GM18519 (cell line): ENCODE results near the gene ARL5A.
A peak's percentile ranks its signal among the peaks of the same experiment; 100 is the strongest.

Source experiments
- ATAC-seq: cut with Tn5 transposase; IDR thresholded peaks from one replicate; pipeline ENCODE4 v1.9.1; 2021; ENCODE audit warnings: mild to moderate bottlenecking, moderate library complexity; ENCODE audit not compliant: unreplicated experiment, low FRiP score

The ARL5A gene

DNA sequence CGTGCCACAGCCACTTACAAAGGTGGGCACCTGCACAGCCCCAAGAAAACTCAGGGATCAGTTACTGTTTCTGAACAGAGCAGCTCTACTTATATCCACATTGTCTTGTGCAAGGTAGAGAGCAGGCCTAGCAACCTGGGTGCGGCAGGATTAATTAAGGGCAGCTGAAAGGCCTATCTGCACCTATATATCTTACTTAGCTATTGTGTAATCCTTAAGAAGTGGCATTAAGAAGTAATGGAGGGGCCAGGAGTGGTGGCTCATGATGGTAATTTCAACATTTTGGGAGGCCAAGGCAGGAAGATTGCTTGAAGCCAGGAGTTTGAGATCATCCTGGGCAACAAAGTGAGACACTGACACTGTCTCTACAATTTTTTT, 12.8 kb upstream of the ARL5A start:
- ATAC-seq, result no peak

GRCh38 chr2:151840216-151841046, 12.2 kb upstream of the ARL5A start:
- ATAC-seq, result peak; percentile 98

DNA sequence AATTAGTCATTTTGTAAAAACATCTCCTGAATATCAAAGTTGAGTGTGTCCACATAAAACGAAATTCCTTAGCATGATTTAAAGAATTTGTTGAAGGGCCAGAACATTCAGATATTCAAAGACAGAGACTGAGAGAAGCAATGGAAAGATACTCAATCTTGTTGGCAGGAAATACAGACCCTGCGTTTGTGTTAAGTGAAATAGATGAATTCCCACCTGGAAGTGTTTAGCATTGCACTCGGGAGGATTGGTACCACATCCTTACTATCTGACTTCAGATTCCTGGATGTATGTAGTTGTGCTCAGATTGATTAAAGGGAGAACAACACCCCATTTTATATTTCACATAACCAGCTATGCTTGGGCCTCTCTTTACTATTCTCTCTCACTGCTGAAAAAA, 9.7 kb upstream of the ARL5A start:
- ATAC-seq, result no peak

DNA sequence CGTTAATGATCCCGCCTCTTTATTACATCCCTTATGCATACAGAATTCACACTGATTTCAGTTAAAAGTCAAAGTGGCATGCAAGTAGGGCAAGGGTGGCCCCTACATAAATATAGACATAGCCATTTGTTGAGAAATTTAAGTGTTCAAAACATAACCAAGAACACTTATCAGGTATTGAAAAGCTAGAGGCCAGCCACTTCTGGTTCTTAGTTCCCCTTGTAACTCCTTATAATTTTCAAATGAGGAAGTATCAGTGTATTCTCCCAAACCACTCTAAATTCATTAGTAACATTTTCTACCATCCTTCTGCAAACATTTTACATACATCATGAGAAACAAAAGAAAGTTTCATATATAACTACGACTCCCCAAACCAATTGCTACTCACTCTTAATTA, 5.8 kb upstream of the ARL5A start:
- peak; percentile 63 for ATAC-seq

- ATAC-seq, result no peak
These were observed 2.7 kb upstream of the ARL5A start for GRCh38 chr2:151830961-151831360.

DNA sequence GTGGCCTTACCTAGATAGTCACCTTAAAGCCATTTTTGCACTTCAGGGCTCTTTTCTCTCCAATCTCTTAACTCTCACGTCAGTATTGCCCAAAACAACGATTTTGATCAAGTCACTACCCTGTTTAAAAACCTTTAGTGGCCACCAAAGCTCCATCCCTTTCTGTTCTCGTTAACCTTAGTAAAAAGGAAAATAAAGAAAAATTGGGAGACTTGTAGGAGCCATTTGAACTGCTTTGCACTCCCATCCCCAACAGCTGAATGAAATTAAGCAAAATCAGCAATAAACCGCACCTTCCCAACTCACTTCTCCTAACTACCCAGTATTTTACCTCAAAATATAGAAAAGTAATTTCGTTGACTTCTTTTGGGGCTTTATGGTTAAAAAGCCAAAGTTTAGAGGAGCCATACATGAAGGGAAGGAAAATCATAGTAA, 686 bp upstream of the ARL5A start:
- ATAC-seq, result no peak

DNA sequence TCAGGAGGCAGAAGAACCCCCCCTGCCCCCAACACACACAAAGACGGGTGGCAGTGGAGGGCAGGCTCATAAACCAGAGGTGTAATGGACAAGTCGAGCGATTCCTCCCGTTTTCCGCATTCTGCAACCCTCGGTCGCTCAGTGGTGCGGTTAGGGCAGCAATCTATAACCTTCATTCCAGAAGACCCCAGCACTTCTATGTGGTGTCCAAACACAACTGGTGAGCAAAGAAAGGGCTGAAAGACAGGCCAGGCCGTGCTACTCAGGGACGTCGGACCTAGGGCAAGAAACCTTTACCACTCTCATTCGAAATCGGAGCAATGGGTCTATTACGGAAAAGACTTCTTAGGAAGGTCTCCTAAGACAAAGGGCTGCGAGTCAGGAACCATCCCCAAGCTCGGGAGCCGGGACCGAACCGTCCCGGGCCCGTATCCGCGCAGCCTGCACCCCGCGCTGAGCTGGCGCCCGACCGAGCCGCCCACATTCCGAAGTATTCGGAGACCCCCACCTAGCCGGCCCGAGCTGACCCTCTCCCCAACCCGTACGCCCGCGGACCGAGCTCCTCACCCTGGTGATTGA, 568 bp downstream of the ARL5A start:
- ATAC-seq, result no peak

GRCh38 chr2:151826737-151827157, 1.5 kb downstream of the ARL5A start:
- ATAC-seq, result no peak

GRCh38 chr2:151824886-151825285, 3.3 kb downstream of the ARL5A start:
- ATAC-seq, result no peak

- no peak for ATAC-seq
These were observed 4.6 kb downstream of the ARL5A start for GRCh38 chr2:151823651-151824050.

- ATAC-seq, result peak; percentile 66
These were observed 8.3 kb downstream of the ARL5A start for GRCh38 chr2:151819920-151820319.

DNA sequence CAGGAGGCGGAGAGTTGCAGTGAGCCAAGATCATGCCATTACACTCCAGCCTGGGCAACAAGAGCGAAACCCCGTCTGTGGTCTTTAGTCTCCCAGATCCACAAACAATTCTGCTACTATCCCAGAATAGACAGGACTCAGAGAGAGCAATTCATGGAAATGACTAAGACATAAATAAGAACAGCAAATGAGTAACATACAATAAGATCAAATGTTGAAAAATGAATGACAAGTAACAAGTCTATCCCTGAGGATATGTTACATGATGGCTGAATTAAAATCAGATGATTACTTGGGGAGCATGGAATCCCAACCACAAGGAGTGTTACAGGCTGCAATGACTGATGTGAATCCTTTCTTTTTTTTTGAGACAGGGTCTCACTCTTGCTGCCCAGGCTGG, 10.3 kb downstream of the ARL5A start:
- ATAC-seq, result no peak

- ATAC-seq, result no peak
These were observed 11.4 kb downstream of the ARL5A start for GRCh38 chr2:151816843-151817242.

GRCh38 chr2:151815821-151816489, 12.3 kb downstream of the ARL5A start:
- no peak for ATAC-seq

GRCh38 chr2:151810489-151810888, 17.7 kb downstream of the ARL5A start:
- ATAC-seq, result no peak

GRCh38 chr2:151809073-151809383, 19.2 kb downstream of the ARL5A start:
- no peak for ATAC-seq

GRCh38 chr2:151808258-151809072, 19.8 kb downstream of the ARL5A start:
- no peak for ATAC-seq

DNA sequence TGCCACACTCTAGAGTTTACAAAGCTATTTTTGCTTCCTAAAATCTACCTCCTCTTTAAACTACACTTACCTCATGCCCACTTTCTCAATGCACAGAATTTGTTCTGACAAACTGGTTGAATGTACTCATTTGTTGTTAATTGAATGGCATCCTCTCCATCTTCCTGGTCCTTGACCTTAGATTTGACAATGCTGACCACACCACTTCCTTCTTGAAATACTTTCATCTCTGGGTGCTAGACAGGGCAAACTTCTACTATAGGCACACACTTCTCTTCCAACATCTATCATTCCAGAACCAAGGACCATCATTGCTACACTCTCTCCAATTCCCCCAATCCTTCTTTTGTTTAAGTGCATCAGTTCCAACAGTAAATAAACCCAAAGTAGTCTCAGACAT, 22.3 kb downstream of the ARL5A start:
- ATAC-seq, result no peak

DNA sequence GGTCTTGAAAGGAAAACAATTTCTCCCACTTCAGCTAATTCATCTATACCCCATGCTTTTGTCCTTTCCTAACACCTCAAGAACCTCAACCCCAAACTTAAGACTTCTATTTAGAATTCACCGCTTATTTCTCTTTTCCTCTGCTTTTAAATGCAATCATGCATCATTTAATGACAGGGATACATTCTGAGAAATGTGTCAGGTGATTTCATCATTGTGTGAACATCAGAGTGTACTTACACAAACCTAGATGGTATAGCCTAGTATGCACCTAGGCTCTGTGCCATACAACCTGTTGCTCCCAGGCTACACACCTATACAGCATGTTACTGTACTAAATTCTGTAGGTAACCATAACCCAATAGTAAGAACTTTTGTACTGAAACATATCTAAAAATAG, 22.9 kb downstream of the ARL5A start:
- ATAC-seq, result no peak

DNA sequence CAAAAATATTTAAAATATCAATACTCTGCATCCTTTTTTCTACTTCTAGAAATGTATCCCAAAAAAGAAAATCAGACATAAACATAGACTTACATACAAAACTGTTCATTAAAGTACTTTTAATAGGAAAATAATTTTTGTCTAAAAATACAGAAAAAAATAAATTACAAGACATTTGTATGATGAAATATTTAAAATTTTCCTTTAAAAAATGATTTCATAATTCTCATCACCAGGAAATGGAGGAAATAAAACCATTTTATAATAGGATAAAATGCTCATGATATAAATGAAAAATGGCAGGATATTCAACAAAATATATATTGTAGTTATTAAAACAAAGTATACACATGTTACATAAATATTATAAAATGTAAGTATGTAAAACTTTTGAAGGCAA, 24.4 kb downstream of the ARL5A start:
- ATAC-seq, result no peak

DNA sequence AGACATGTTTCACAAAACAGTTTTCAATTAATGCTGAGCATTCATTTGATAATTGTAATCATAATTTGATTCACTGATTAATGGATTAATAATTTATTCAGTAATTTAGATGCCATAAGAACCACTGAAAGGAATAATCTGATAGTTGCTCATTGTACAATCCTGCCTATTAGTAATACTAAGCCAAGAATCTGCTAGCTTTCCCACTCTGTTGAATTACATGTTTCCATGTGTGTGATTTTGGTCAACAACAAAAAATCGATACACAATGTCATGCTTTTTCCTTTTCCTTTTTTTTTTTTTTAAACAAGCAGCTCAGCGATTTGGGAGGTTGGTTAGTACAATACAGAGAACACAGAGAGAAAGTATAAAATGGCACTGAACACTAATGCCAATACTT, 25.9 kb downstream of the ARL5A start:
- ATAC-seq, result no peak
